GM21360 (cell line): ENCODE data around the gene DBR1.
"Not testable (repeated sequence)": the region's sequence is repeated elsewhere in the genome, so short reads cannot be mapped to it uniquely, and the experiment has no call there.

Source experiments
- ATAC-seq: cut with Tn5 transposase; IDR thresholded peaks from one replicate; pipeline ENCODE4 v1.9.1; 2021; ENCODE audit warnings: mild to moderate bottlenecking, moderate library complexity; ENCODE audit not compliant: unreplicated experiment

Gene DBR1

DNA sequence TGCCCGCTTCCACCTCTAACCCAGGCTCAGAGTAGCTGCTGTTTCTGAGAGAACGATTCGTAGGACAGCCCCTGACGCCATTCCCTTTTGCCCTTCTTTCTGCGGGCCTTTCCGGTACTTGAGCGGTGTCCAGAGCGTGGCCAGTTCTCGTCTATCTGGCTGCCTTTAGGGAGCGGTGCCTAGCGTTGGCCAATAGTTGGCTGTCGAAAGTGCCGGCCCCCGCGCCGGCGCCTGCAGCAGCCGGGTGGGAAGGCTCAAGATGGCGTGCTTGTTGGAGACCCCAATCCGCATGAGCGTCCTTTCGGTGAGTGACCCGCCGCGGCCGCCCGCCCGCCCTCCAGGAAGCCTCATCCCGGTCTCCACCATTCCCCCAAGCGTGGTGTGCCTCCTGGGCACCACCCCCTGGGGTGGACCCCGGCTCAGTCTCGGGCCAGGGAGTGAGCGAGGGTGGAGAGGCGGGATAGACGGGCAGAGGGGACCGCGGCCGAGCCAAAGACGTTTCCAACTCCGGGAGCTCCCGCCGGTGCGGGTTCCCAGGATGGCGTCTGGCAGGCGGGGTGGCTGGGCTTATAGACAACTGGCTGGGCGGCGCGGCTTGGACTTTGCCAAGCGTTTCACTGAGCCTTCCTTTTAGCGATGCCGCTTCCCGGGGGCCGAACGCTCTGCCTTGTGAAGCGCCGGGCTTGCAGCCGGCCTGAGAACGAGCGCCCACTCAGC, 12.7 kb upstream of the DBR1 start, which contains the start of gene ARMC8:
TSS of gene ARMC8 (plus strand) at position 6 of the 717 bp plus-strand sequence. CDS start at position 260, 254 bp downstream.
- ATAC-seq: peak; percentile 51

DNA sequence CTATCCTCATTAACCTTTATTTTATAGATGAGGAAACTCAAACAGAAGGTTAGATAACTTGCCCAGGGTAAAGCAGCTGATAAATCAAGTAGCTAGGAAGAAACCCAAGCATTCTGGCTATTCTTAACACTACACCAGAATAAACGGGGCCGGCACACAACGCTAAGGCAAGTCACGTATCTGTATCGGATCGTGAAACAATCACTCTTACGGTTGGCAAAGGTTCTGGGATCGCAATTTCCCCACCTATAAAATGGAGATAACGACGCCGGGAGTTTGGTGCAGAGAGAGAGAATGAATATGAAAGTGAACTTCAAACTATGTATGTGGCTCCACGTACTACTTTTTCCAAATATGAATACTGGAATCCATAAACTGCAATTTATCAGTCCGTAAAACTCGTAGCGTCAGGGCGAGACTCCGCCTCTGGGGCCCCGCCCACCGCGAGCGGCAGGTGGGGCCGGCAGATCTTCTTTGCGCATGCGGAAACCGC, 12.1 kb upstream of the DBR1 start:
- peak; percentile 88 for ATAC-seq

DNA sequence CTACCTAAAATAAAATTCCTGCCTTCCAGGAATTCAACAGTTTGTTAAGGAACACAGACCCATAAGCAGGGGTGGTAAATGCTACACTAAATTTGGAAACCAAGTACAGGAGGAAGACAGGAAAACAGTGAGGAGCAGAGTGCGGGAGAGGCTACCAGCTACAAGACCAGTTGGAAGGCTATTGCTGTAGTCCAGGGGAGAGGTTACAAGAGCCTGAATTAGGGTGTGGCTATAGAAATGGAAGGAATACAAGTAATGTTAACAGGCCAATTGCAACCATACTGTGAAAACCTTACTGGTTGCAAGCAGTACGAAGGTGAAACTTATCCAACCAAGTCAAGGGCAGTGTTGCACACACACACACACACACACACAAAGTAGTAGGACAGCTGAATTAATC, 11.5 kb upstream of the DBR1 start:
- ATAC-seq: no peak

DNA sequence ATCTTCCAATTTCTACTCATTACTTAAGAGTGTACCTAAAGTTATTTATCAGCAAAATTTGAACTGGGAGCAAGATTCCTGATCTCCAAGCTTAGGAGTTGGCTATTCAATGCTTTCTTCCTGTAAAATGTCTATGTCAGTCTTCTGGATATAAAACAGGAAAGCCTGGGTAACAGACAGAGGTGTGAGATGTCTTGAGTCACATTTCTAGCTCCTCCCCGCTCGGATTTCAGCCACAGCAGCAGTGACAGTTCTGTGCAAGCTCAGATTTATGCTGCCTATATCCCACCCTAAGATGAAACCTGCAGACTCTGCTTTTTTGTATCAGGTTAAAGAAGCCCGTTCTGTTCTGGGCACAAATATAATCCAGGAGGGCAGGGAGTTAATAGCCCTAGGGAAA, 10.3 kb upstream of the DBR1 start:
- no peak for ATAC-seq

DNA sequence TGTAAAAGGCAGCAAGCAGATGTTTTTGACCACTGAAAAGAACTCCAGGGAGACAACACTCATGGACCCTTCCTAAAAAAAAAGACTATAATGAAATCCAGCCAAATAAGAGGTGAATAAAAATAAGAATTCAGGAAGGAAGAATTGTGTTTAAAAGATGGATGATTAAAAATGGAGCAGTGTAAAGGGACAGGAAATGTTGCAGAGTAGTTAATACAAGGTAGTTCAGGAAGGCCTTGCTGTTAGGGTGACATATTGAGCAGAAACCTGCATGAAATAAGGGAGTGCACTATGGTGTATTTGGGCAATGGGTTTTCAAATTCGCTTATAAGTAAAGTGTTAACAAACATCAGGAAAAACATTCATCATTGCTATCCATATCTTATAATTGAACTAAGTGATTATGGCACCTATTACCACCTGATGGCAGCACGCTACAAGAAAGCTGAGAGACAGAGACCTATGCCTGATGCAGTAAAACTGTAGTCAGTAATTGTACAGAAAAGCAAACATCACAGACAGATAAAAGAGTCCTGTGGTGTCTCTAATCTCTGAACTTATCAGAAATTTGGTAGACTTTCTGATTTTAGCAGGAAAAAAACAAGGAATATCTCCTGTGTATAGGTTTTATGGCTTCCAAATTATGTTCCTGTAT, 5.8 kb upstream of the DBR1 start:
- ATAC-seq: no peak

DNA sequence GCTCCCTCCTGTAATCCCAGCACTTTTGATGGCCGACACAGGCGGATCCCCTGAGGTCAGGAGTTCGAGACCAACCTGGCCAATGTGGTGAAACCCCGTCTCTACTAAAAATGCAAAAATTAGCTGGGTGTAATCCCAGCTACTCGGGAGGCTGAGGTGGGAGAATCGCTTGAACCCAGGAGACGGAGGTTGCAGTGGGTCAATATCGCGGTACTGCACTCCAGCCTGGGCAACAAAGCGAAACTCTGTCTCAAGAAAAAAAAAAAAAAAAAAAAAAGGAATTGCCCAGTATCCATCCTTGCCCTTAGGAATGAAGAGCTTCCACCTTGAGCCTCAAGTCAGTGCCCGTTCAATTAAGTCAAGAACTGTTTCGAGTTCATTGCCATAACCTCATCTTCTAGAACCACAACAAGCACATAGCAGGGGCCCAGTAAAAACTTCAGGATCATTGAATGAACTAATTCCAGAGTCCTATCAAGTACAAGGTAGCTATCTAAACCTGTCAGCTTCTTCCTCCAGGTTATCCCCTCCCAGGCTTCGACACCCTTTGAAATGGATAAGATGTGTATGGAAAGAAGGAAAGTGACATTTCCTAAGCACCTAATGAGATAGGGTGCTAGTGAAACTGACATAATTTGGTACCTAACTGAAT, 826 bp downstream of the DBR1 start:
- ATAC-seq: no peak

DNA sequence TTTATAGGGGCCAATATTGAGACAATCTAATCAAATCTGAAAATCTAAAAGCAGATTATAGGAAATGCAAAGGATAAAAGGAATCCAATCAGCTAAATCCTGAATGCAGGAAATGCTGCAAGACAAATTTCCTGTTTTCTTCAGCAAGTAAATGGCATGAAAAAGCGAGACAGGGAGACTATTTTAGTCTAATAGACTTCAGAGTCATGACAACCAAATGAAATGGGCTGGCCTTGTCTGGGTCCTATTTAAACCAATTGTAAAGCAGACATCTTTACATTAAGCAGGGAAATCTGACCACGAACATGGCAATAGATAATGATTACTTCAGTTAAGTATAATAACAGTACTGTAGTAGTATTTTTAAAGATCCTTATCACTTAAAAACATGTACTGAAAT, 2.1 kb downstream of the DBR1 start:
- no peak for ATAC-seq

DNA sequence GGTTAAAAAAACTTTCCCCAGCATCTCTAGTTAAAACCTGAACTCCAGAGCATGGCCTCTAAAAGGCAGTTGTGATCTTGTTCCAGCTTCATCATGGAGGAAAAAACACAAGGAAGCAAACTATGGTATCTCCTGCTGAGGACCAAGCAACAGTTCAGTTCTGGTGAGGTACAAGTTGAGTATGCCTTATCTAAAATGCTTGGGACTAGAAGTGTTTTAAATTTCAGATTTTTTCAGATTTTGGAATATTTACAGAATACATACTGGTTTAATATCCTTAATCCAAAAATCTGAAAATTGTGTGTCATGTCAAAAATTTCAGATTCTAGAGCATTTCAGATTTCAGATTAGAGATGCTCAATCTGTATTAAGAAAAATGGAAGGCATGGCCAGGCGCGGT, 9.7 kb downstream of the DBR1 start:
- ATAC-seq: no peak

DNA sequence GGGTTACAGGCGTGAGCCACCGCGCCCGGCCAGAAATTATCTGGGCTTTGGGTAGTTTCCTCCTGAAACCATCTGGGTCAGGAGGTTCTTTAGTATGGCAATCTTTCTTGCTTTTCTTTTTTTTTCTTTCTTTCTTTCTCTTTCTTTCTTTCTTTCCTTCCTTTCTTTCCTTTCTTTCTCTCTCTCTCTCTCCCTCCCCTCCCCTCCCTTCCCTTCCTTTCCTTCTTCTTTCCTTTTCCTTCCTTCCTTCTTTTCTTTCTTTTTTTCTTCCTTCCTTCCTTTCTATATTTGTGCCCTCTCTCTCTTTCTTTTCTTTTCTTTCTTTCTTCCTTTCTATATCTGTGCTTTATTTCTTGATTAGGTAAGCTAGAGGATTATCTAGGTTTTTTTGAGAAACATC, 17.0 kb downstream of the DBR1 start:
- ATAC-seq: no peak

DNA sequence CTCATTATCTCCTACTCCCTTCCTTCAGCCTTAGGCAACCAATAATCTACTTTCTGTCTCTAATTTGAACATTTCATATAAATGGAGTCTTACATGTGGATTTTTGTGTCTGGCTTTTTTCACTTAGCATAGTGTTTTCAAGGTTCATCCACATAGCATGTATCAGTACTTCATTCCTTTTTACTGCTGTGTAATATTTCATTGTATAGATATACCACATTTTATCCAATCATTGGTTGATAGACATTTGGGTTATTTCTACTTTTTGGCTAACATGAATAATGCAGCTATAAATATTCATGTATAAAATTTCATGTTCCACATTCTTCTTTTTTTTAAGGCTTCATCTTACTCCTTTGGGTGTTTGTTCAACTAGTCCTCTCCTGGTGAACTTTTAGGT, 20.2 kb downstream of the DBR1 start:
- ATAC-seq: no peak

DNA sequence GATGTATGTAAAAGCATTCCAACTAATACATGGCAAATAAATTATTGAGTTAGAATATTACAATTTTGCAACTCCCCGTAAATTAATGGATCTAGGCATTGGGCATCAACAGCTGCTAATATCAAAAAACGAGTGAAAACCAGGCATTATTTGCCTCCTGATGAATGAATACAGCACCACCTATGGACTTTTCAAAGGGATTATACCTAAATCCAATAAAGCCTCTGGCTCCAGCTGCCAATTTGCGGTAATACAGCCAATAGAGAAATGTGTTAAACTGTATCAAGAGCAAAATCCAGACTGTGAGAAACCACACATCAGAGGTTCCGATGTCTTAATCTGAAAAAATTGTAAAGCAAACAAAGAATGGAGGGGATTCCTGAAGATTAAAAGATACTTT, 26.2 kb downstream of the DBR1 start:
- ATAC-seq: no peak

DNA sequence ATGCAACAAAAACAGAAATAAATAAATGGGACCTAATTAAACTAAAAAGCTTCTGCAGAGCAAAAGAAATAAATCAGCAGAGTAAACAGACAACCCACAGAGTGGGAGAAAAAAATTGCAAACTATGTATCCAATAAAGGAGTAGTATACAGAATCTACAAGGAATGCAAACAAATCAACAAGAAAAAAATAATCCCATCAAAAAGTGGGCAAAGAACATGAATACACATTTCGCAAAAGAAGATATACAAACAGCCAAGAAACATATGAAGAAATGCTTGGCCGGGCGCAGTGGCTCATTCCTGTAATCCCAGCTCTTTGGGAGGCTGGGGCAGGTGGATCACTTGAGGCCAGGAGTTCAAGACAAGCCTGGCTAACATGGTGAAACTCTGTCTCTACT, 32.5 kb downstream of the DBR1 start:
- ATAC-seq: not testable (repeated sequence)

DNA sequence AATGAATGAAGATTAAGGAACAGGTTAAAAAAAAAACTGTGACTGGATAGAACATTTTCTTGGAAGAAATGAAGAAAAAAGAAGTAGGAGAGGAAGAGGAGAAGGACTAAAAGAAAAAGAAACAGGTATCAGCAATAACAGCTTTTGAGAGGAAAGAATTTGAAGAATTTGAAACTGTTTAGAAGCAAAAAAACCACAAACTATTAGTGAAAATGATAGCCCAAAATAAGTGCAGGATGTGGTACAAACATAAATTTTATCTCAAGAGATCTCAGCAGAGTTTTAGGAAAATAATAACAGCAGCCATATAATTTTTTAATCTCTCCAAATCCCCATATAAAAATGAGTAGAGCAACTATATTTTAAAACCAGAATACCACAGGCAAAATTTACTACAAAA, 33.8 kb downstream of the DBR1 start:
- ATAC-seq: no peak

DNA sequence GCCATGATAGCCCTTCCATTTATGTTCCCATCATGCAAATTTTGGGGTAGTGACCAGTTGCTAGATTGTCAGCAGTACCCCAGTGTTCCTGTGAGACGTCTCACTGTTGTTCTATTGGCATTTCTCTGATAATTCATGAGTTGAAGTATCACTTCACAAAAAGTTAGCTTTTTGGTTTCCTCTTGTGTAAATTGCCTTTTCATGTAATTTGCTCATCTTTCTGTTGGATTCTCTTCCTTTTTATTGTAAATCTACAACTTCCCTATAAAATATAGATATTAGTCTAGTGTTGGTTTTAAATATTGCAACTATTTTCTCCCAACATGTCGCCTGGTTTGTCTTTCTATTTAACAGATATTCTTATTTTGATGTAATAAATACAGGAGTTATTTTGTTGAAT, 35.0 kb downstream of the DBR1 start:
- no peak for ATAC-seq

DNA sequence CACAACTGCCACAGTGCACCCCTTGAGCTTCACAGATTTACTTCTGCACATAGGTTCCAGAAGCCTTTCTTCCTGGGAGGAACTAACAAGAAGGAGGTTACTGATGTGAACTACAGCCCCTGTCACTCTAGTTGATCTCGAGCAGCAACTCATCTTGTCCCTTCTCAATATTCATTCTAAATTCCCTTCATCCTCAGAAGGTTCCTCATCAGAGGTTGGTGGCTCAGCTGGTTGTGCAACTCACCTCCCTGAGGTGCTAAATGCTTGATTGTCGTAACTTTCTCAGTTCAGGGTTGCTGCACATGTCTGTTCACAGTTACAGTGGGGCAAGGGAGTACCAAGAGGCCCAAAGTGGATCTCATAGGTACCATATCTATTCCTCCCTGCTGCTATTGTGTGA, 36.9 kb downstream of the DBR1 start:
- ATAC-seq: no peak

DNA sequence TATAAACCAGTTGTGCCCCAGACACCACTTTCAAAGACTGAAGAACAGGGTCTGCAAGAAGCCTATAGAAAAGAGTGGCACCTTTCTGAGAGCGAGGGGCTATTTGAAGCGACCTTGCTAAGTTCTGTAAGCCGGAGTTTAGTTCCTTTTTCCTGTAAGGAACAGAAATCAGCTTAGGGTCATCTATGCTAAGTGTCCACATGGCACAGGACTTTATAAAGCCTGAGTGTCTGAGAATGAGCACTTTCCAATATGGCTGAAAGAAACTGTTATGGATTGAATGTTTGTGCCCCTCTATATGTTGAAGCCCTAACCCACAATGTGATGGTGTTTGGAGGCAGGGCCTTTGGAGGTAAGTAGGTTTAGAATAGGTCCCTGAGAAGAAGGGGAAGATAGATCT, 38.5 kb downstream of the DBR1 start:
- ATAC-seq: no peak

DNA sequence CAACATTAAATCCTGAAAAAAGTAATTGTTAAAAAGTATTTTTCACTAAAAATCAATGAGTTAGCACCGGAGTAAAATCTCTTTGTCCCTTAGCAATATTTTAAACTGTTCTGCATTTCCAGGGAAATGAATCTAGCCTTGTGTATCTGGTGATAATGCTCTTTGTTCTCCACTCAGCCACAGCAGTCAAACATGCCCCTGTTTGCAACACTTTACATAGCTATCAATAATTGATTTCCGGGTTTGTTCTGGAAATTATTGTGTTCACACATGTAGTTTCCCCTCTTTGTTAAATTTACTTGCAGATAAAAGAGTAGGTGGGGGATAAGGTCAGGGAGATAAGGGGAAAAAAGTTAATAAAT, 38.9 kb downstream of the DBR1 start:
- ATAC-seq: no peak

DNA sequence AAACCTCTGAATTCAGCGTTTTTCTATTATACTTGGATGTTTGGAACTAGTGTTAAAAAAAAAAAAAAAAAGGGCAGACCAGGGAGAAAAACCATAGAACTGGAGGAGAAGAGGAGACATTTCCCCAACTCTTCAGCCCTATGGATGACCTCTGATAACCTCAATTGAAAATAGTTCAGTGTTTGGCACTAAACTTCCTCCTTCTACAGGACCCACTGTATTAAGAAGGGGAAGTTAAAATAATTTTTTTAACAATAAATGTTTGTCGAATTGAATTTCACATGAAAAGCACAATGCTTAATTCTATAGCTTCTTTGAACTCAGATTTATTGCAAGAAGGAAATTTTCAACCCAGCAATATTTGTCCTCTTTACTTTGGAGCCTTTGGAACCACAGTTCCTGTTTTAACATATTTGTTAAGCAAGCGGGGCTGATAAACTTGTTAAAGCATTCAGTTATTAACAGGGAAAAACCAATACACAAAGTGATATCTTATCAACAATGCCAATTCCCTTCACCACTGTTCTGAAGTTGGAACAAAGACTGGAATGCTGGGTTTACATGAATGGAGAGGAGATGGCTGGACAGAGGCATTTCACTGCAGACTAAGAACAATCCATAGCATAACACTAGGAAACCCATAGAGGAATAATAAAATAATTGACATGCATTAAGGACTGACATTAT, 39.4 kb downstream of the DBR1 start:
- ATAC-seq: no peak

DNA sequence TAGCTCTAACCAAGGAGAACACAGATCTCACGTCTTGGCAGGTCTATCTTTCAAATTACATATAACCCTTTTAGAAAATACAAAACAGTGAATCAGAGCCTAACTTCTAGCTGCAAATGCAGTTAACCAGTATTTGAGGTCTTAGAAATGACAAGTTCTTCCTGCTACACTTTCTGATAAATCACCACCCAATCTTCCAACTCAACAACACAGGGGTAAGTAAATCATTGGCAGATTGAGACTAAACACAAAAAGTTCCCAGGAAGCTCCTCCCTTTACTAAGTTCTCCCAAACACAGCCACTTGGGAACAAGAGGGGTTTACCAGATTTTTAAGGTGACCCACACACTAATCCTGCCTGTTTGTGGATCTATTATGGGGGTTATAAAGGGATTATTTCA, 42.5 kb downstream of the DBR1 start, which contains the start of gene A4GNT:
TSS of gene A4GNT (minus strand) at position 152 of the 400 bp plus-strand sequence. CDS start 1,134 bp downstream, outside the sequence.
- ATAC-seq: no peak

DNA sequence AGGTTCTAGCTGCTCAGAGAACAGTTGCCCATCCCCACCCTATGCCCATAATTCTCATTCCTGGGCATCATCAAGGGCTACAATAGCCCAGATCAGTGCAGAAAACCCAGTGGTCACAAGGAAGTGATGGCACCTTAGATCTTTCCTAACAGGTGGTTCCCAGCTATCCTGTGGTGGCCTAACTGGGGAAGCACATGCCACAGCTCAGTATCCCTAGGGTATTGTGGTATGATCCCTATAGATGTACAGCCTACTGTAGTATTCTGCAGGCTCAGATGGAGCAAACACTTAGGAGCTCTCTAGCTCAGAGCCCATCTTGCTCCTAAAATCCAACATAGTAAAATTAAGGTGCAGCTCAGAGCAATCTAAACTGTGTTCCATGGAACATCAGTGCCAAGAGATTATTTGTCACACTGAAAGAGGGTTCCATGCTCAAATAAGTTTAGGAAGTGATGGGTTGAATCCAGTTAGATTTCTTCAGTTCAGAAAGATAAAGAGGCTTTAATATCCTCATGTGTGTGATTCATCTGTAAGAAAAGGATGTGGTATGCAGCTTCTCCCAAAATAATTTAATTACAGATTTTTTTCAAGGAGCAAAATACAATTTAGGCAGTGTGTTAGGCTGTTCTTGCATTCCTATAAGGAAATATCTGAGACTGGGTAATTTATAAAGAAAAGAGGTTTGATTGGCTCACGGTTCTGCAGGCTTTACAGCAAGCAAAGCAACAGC, 46.9 kb downstream of the DBR1 start:
- no peak for ATAC-seq
